ENCODE data around the gene GALNTL6.
"Not testable (repeated sequence)": the region's sequence is repeated elsewhere in the genome, so short reads cannot be mapped to it uniquely, and the experiment has no call there.

Gene GALNTL6

DNA sequence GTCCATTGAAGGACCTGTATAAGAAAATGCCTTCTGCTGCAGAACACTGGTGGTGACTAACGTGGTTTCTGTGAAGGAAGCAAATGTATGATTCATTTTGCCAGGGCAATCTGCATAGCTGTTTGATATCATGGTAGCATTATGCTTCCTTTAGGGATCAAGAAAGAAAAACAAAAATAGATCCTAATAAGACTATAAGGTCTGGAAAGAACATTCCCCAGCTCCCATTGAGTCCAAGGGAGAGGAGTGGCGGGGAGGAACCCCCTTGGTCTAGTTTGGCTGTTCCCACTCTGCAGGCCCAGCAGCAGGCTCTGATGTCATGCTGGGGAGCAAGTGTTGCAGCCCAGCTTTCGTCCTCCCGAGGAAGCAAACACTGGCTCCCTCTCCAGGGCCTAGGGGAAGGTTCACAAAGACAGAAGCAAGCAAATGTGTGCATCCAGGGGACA lies 1200.9 kb downstream of the GALNTL6 start:
- peak; percentile 50 for DNase-seq
- H3K4me3 ChIP-seq (ENCODE audit: low read depth, low read length): no peak overlapping the region
- no peaks in the 10 kb centered on the region for H3K9me3 ChIP-seq
- H3K27me3 ChIP-seq: no peaks in the 10 kb centered on the region
- H3K36me3 ChIP-seq: no peaks in the 10 kb centered on the region
- H3K4me1 ChIP-seq: peaks cover 3% of the 10 kb centered on the region; the same call in 1 of the 2 replicates
- TF ChIP-seq, protein P1, sequence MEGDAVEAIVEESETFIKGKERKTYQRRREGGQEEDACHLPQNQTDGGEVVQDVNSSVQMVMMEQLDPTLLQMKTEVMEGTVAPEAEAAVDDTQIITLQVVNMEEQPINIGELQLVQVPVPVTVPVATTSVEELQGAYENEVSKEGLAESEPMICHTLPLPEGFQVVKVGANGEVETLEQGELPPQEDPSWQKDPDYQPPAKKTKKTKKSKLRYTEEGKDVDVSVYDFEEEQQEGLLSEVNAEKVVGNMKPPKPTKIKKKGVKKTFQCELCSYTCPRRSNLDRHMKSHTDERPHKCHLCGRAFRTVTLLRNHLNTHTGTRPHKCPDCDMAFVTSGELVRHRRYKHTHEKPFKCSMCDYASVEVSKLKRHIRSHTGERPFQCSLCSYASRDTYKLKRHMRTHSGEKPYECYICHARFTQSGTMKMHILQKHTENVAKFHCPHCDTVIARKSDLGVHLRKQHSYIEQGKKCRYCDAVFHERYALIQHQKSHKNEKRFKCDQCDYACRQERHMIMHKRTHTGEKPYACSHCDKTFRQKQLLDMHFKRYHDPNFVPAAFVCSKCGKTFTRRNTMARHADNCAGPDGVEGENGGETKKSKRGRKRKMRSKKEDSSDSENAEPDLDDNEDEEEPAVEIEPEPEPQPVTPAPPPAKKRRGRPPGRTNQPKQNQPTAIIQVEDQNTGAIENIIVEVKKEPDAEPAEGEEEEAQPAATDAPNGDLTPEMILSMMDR (IDR thresholded peaks at IDR 0.05; ENCODE audit: low read depth, low read length): peak; percentile 40

DNA sequence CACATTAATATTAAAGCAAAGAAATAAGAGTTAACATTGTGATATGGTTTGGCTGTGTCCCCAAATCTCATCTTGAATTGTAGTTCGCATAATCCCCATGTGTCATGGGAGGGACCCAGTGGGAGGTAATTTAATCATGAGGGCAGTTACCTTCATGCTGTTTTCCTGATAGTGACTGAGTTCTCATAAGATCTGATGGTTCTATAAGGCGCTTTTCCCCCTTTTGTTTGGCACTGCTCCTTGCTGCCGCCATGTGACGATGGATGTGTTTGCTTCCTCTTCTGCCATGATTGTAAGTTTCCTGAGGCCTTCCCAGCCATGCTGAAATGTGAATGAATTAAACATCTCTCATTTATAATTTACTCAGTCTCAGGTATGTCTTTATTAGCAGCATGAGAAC lies 1201.6 kb downstream of the GALNTL6 start:
- no peak for DNase-seq
- H3K9me3 ChIP-seq: no peaks in the 10 kb centered on the region
- H3K36me3 ChIP-seq: no peaks in the 10 kb centered on the region
- H3K27me3 ChIP-seq: no peaks in the 10 kb centered on the region
- TF ChIP-seq, protein P1 (IDR thresholded peaks at IDR 0.05; ENCODE audit: low read depth, low read length): no peak
- peaks cover 3% of the 10 kb centered on the region; the same call in 1 of the 2 replicates for H3K4me1 ChIP-seq
- H3K4me3 ChIP-seq (ENCODE audit: low read depth, low read length): no peak overlapping the region

DNA sequence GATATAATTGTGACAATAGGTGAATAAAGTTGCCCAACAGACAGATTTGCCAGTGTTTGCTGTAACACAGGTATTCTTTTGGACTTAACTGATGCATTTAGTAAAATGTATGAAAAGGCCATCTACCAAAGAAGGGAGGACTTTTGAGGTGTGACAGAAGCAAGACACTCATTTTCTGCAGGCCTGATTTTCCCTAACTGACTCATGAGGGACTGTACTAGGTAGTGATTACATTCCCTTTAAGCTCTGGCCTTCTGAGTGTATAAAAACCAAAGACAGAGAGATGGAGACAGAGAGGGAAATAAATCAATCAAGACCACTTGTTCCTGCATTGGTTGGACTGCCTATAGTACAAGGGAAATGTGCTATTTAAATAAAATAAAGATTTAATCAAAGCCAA lies 1204.6 kb downstream of the GALNTL6 start:
- Histone ChIP-seq H3K9me3 (no peaks in the 10 kb centered on the region), H3K4me3 (ENCODE audit: low read depth, low read length) (no peak overlapping the region), H3K27me3 (no peaks in the 10 kb centered on the region), H3K36me3 (no peaks in the 10 kb centered on the region), H3K4me1 (peaks cover 3% of the 10 kb centered on the region; the same call in 1 of the 2 replicates)
- DNase-seq: no peak
- TF ChIP-seq, protein P1 (IDR thresholded peaks at IDR 0.05; ENCODE audit: low read depth, low read length): no peak

DNA sequence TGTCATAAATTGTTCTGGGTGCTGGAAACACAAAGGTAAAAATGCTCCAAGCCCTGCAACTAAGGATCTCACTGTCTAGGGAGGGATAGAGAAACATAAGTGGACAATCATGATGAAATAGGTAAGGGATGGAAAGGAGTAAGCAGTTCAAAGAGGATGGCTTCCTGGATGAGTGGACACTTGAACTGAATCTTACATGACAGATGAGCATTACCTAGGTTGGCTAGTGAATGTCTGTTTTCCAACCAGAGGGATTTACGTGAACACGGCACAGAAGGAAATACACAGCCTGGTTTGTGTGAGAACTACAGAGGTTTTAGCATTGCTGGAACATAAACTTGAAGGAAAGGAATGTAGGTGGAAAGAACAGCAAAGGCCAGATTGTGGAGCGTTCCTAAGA lies 1205.2 kb downstream of the GALNTL6 start:
- Histone ChIP-seq H3K27me3 (no peaks in the 10 kb centered on the region), H3K4me3 (ENCODE audit: low read depth, low read length) (no peak overlapping the region), H3K4me1 (peaks cover 3% of the 10 kb centered on the region; the same call in 1 of the 2 replicates), H3K36me3 (no peaks in the 10 kb centered on the region), H3K9me3 (no peaks in the 10 kb centered on the region)
- TF ChIP-seq, protein P1 (IDR thresholded peaks at IDR 0.05; ENCODE audit: low read depth, low read length): no peak
- DNase-seq: no peak

DNA sequence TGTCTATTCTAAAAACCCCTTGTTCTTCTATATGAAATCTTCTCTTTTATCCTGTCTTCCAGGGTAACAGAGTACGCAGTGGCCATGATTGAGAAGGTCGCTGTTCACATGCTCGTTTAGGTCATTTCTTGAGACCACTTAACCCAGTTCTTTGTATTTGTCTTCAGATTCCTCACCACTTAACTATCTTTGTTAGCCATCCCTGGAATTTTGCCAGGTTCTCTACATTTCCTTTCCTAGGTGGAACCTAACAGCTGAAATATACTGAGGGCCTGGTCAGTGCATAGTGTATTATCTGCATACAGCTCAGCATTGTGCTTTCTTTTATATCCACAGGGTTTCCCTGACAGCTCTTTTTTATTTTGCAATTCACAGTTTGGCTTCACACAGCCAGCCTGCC lies 1206.5 kb downstream of the GALNTL6 start:
- H3K36me3 ChIP-seq: no peaks in the 10 kb centered on the region
- no peak for DNase-seq
- H3K4me1 ChIP-seq: peaks cover 3% of the 10 kb centered on the region; the same call in 1 of the 2 replicates
- no peak overlapping the region for H3K4me3 ChIP-seq (ENCODE audit: low read depth, low read length)
- no peaks in the 10 kb centered on the region for H3K27me3 ChIP-seq
- TF ChIP-seq, protein P1 (IDR thresholded peaks at IDR 0.05; ENCODE audit: low read depth, low read length): no peak
- no peaks in the 10 kb centered on the region for H3K9me3 ChIP-seq

DNA sequence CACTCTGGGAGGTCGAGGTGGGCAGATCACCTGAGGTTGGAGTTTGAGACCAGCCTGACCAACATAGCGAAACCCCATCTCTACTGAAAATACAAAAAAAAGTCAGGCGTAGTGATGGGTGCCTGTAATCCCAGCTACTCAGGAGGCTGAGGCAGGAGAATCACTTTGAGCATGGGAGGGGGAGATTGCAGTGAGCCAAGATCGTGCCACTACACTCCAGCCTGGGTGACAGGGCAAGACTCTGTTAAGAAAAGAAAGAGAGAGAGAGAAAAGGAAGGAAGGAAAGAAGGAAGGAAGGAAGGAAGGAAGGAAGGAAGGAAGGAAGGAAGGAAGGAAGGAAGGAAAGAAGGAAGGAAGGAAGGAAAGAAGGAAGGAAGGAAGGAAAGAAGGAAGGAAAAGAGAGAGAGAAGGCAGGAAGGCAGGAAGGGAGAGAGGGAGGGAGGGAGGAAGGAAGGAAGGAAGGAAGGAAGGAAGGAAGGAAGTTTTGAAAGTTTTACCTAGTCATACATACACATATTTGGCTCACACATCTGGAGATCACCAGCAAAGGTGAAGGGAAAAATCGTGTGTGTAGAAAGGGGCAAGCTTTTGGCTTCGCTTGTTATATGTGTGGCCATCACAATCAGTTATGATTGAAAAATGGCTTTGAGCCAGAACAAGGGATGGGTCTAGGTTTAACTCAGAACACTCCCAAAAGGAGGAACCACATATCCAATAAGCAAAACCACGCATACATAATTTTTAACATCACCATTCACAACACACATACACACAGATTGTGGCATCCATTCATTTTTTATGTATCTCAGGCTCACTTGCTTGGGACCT lies 1208.8 kb downstream of the GALNTL6 start:
- not testable (repeated sequence) for H3K27me3 ChIP-seq; H3K4me3 ChIP-seq (ENCODE audit: low read depth, low read length); DNase-seq; H3K9me3 ChIP-seq; H3K4me1 ChIP-seq; H3K36me3 ChIP-seq

Data from BE2C (cell line).